GM19193 (cell line): ENCODE results near the gene IL1B.

Experiments used
- POLR2A ChIP-seq: IDR thresholded peaks from 4 replicates; pipeline ENCODE4 v1.6.1; 2011; ENCODE audit not compliant: insufficient read depth, insufficient read length; ENCODE audit errors: extremely low read depth

IL1B gene

GRCh38 chr2:112805542-112805941, 31.0 kb downstream of the IL1B start:
- TF ChIP-seq POLR2A, result no peak

- no peak for TF ChIP-seq POLR2A
Measured at GRCh38 chr2:112803691-112804521, 32.7 kb downstream of the IL1B start.

GRCh38 chr2:112800881-112801583, 35.5 kb downstream of the IL1B start:
- TF ChIP-seq POLR2A, result no peak

- no peak for TF ChIP-seq POLR2A
Measured at GRCh38 chr2:112798979-112799975, 37.3 kb downstream of the IL1B start.

- TF ChIP-seq POLR2A, result no peak
Measured at GRCh38 chr2:112796486-112796885, 40.1 kb downstream of the IL1B start.

- TF ChIP-seq POLR2A, result no peak
Measured at GRCh38 chr2:112795774-112796173, 40.8 kb downstream of the IL1B start.

GRCh38 chr2:112794841-112795240, 41.7 kb downstream of the IL1B start:
- no peak for TF ChIP-seq POLR2A

GRCh38 chr2:112794131-112794733, 42.3 kb downstream of the IL1B start:
- TF ChIP-seq POLR2A, result no peak

- TF ChIP-seq POLR2A, result no peak
Measured at GRCh38 chr2:112793449-112793978, 43.1 kb downstream of the IL1B start.

- no peak for TF ChIP-seq POLR2A
Measured at GRCh38 chr2:112792419-112792818, 44.2 kb downstream of the IL1B start.

GRCh38 chr2:112791693-112792230, 44.8 kb downstream of the IL1B start:
- no peak for TF ChIP-seq POLR2A

- no peak for TF ChIP-seq POLR2A
Measured at GRCh38 chr2:112791019-112791418, 45.6 kb downstream of the IL1B start.

- no peak for TF ChIP-seq POLR2A
Measured at GRCh38 chr2:112790305-112790704, 46.3 kb downstream of the IL1B start.

GRCh38 chr2:112789186-112789585, 47.4 kb downstream of the IL1B start:
- TF ChIP-seq POLR2A, result no peak

- no peak for TF ChIP-seq POLR2A
Measured at GRCh38 chr2:112788653-112789052, 47.9 kb downstream of the IL1B start.
